Progenitor cell of endocrine pancreas (in vitro differentiated cells): Measurements from ENCODE around the gene HS6ST1. TPM values are rescaled to one million over a fixed set of nuclear protein-coding genes. Genes with fewer than 3 reads are reported as not detected.

Experiments used
- DNase-seq: peaks from one replicate; pipeline ENCODE4 v3.0.0; 2021; ENCODE audit warnings: low spot score; ENCODE audit not compliant: unreplicated experiment
- H3K27ac Mint-ChIP-seq: 2 replicates; pipeline ENCODE4 v1.8.0; 2021; ENCODE audit warnings: mild to moderate bottlenecking, moderate library complexity, mixed read lengths
- H3K27me3 Mint-ChIP-seq: 2 replicates; pipeline ENCODE4 v1.8.0; 2021; ENCODE audit warnings: mixed read lengths
- H3K36me3 Mint-ChIP-seq: 2 replicates; pipeline ENCODE4 v1.8.0; 2022; ENCODE audit warnings: mixed read lengths; ENCODE audit not compliant: insufficient read depth
- H3K4me1 Mint-ChIP-seq: 2 replicates; pipeline ENCODE4 v1.8.0; 2021; ENCODE audit warnings: low read depth, mixed read lengths
- H3K4me3 Mint-ChIP-seq: 2 replicates; pipeline ENCODE4 v1.8.0; 2021; ENCODE audit warnings: low read depth, mild to moderate bottlenecking, moderate library complexity, mixed read lengths
- H3K9me3 Mint-ChIP-seq: 2 replicates; pipeline ENCODE4 v1.8.0; 2021; ENCODE audit warnings: low read depth, mixed read lengths
- CTCF ChIP-seq: fragments of 200-600 bp; sonication (generic); IDR thresholded peaks from one replicate; pipeline ENCODE4 v1.5.0; 2021; ENCODE audit warnings: antibody characterized with exemption, mild to moderate bottlenecking; ENCODE audit not compliant: unreplicated experiment
- total RNA-seq: library from RNA; stranded (reverse); gene quantifications from 2 replicates; pipeline ENCODE4 v1.2.1, GENCODE V29; 2021

HS6ST1 gene
- total RNA-seq, 1 donor from 2014 or later = 81.2 TPM

DNA sequence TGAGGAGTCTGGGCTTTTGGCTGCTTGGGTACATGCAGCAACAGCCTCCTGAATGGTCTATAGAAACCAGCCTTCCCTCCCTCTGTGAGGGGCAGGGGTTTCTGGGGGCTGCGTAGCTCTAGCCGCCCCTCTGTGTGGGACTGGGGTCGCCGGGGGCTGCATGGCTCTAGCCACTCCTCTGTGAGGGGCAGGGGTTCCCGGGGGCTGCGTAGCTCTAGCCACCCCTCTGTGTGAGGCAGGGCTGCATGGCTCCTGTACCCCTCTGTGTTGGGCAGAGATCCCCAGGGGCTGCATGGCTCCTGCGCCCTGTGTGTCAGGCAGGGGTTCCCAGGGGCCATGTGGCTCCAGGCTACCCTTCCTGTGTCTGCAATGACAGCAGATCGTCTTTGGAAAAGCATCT is 17.6 kb downstream of the HS6ST1 start:
- Mint-ChIP-seq H3K4me1 (peaks cover 16% of the 10 kb centered on the region), H3K36me3 (peaks cover 8% of the 10 kb centered on the region), H3K27ac (no peak overlapping the region), H3K4me3 (no peak overlapping the region), H3K9me3 (peaks cover 4% of the 10 kb centered on the region), H3K27me3 (no peaks in the 10 kb centered on the region)
- no peak for TF ChIP-seq CTCF
- no peak for DNase-seq

- Mint-ChIP-seq H3K36me3 (peaks cover 8% of the 10 kb centered on the region), H3K4me3 (no peak overlapping the region), H3K27me3 (no peaks in the 10 kb centered on the region), H3K4me1 (peaks cover 9% of the 10 kb centered on the region), H3K9me3 (peaks cover 4% of the 10 kb centered on the region), H3K27ac (no peak overlapping the region)
- TF ChIP-seq CTCF = no peak
- no peak for DNase-seq
These were observed 18.3 kb downstream of the HS6ST1 start for GRCh38 chr2:128300151-128301020.

GRCh38 chr2:128299628-128300027 is 19.0 kb downstream of the HS6ST1 start:
- no peaks in the 10 kb centered on the region for H3K27me3 Mint-ChIP-seq
- peaks cover 4% of the 10 kb centered on the region for H3K9me3 Mint-ChIP-seq
- no peak for TF ChIP-seq CTCF
- peaks cover 8% of the 10 kb centered on the region for H3K36me3 Mint-ChIP-seq
- H3K4me3 Mint-ChIP-seq = no peak overlapping the region
- no peak for DNase-seq
- peaks cover 3% of the 10 kb centered on the region for H3K4me1 Mint-ChIP-seq
- H3K27ac Mint-ChIP-seq = no peak overlapping the region

- Mint-ChIP-seq H3K27ac (no peak overlapping the region), H3K4me1 (peaks cover 3% of the 10 kb centered on the region), H3K27me3 (no peaks in the 10 kb centered on the region), H3K4me3 (no peak overlapping the region), H3K36me3 (peaks cover 8% of the 10 kb centered on the region), H3K9me3 (peaks cover 4% of the 10 kb centered on the region)
- TF ChIP-seq CTCF = no peak
- no peak for DNase-seq
These were observed 19.7 kb downstream of the HS6ST1 start for GRCh38 chr2:128298846-128299507.

GRCh38 chr2:128298286-128298685 is 20.4 kb downstream of the HS6ST1 start:
- Mint-ChIP-seq H3K27me3 (no peaks in the 10 kb centered on the region), H3K4me3 (no peak overlapping the region), H3K36me3 (peaks cover 8% of the 10 kb centered on the region), H3K9me3 (peaks cover 4% of the 10 kb centered on the region), H3K27ac (no peak overlapping the region), H3K4me1 (peaks cover 3% of the 10 kb centered on the region)
- no peak for DNase-seq
- no peak for TF ChIP-seq CTCF
